PC-3 (cell line): ENCODE data around the gene WWP2. TPM values are rescaled to one million over a fixed set of nuclear protein-coding genes. Genes with fewer than 3 reads are reported as not detected.
"Not testable (repeated sequence)": the region's sequence is repeated elsewhere in the genome, so short reads cannot be mapped to it uniquely, and the experiment has no call there.

Experiments
- ATAC-seq: fragments of 200-7000 bp; cut with Tn5 transposase; 2 replicates; pipeline ENCODE4 v1.9.1; 2020; ENCODE audit warnings: mild to moderate bottlenecking, moderate library complexity
- BruUV-seq: library from RNA; stranded (reverse); fragments of 400-500 nt; replicated peaks from 2 replicates; lab custom pipeline; 2021; lab: Mats Ljungman, UMichigan
- CTCF ChIA-PET: fragments of 300-600 bp; sonication (Branson Sonifier 250); formaldehyde crosslinking; loops from one replicate; lab custom pipeline; 2022; ENCODE audit warnings: antibody characterized with exemption; lab: Charles Lee
- POLR2A ChIA-PET: fragments of 300-600 bp; sonication (Branson Sonifier 250); formaldehyde crosslinking; loops from one replicate; lab custom pipeline; 2022; ENCODE audit warnings: antibody characterized with exemption; ENCODE audit not compliant: unreplicated experiment; lab: Charles Lee
- DNase-seq: peaks from one replicate; pipeline ENCODE4 v3.0.0-alpha.2; 2015
- H2AFZ ChIP-seq: fragments of 300-600 bp; sonication (generic); 2 replicates; pipeline ENCODE4 v1.6.0; 2016; ENCODE audit warnings: antibody characterized with exemption, low read length
- H3F3A ChIP-seq: fragments of 300-600 bp; sonication (generic); one replicate; pipeline ENCODE4 v1.6.0; 2017; ENCODE audit warnings: antibody characterized with exemption, low read length, control low read depth, mild to moderate bottlenecking; ENCODE audit not compliant: unreplicated experiment
- H3K27ac ChIP-seq: fragments of 300-600 bp; sonication (generic); 2 replicates; pipeline ENCODE4 v1.5.1; 2016; ENCODE audit warnings: mild to moderate bottlenecking, low read length
- H3K27me3 ChIP-seq: fragments of 300-600 bp; sonication (generic); 2 replicates; pipeline ENCODE4 v1.6.1; 2016; ENCODE audit warnings: low read length, mixed read lengths
- H3K36me3 ChIP-seq: fragments of 300-600 bp; sonication (generic); 2 replicates; pipeline ENCODE4 v1.6.1; 2016; ENCODE audit warnings: low read depth, mixed run types, low read length, mixed read lengths
- H3K4me1 ChIP-seq: fragments of 300-600 bp; sonication (generic); 2 replicates; pipeline ENCODE4 v1.5.1; 2016; ENCODE audit warnings: low read length; ENCODE audit not compliant: insufficient read depth
- H3K4me2 ChIP-seq: fragments of 300-600 bp; sonication (generic); 2 replicates; pipeline ENCODE4 v1.6.0; 2016; ENCODE audit warnings: low read length
- H3K4me3 ChIP-seq: fragments of 300-600 bp; sonication (generic); 2 replicates; pipeline ENCODE4 v1.5.1; 2016; ENCODE audit warnings: mild to moderate bottlenecking, low read length, mixed read lengths
- H3K79me2 ChIP-seq: fragments of 300-600 bp; sonication (generic); 2 replicates; pipeline ENCODE4 v1.6.1; 2017; ENCODE audit warnings: low read length, mixed read lengths
- H3K9ac ChIP-seq: fragments of 300-600 bp; sonication (generic); 2 replicates; pipeline ENCODE4 v1.6.0; 2016; ENCODE audit warnings: mild to moderate bottlenecking, low read length
- H3K9me2 ChIP-seq: fragments of 300-600 bp; sonication (generic); replicated peaks from 2 replicates; pipeline ENCODE4 v1.6.1; 2016; ENCODE audit warnings: mixed run types, low read length, mixed read lengths
- H3K9me3 ChIP-seq: fragments of 300-600 bp; sonication (generic); 2 replicates; pipeline ENCODE4 v1.6.1; 2016; ENCODE audit warnings: low read length, mixed read lengths
- H4K20me1 ChIP-seq: fragments of 300-600 bp; sonication (generic); 2 replicates; pipeline ENCODE4 v1.6.1; 2016; ENCODE audit warnings: low read length, mixed read lengths
- EZH2 ChIP-seq: fragments of 300-600 bp; sonication (generic); IDR thresholded peaks from one replicate; pipeline ENCODE4 v1.6.1; 2017; ENCODE audit warnings: antibody characterized with exemption, mild to moderate bottlenecking, low read length; ENCODE audit not compliant: unreplicated experiment
- EZH2phosphoT487 ChIP-seq: fragments of 300-600 bp; sonication (generic); IDR thresholded peaks from 2 replicates; pipeline ENCODE4 v1.6.1; 2018; ENCODE audit warnings: mild to moderate bottlenecking, antibody characterized with exemption, low read length, borderline replicate concordance
- intact Hi-C: fragments of 100-400 bp; cut with micrococcal nuclease; formaldehyde crosslinking; loops from 2 replicates; pipeline ENCODE4 v1.9.0; 2023
- total RNA-seq: library from RNA; depleted of rRNA; stranded (reverse); fragments of >200 nt; gene quantifications from 2 replicates; pipeline ENCODE4 v1.2.3, GENCODE V29; 2014
- TF ChIP-seq, protein P1 (sequence below): fragments of 300-600 bp; sonication (generic); conservative IDR thresholded peaks from 2 replicates; pipeline ENCODE4 v1.5.1; 2017; ENCODE audit warnings: antibody characterized with exemption, low read depth, mild to moderate bottlenecking, low read length

The WWP2 gene
- total RNA-seq, 1 experiment from 2014 or later, result 15.8 TPM

- no peaks in the 10 kb centered on the region for H3K9me2 ChIP-seq
- intact Hi-C loops, result no loop called here
- H3K9ac ChIP-seq, result no peak overlapping the region
- H3K4me3 ChIP-seq, result no peak overlapping the region
- no peak for ATAC-seq
- no peak overlapping the region for H2AFZ ChIP-seq
- DNase-seq, result no peak
- no peaks in the 10 kb centered on the region for H3K9me3 ChIP-seq
- H3F3A ChIP-seq, result no peaks in the 10 kb centered on the region
- no peak overlapping the region for H3K4me2 ChIP-seq
- no peaks in the 10 kb centered on the region for H3K36me3 ChIP-seq
- CTCF ChIA-PET, result no interaction called here
- H4K20me1 ChIP-seq, result no peaks in the 10 kb centered on the region
- TF ChIP-seq, protein P1, sequence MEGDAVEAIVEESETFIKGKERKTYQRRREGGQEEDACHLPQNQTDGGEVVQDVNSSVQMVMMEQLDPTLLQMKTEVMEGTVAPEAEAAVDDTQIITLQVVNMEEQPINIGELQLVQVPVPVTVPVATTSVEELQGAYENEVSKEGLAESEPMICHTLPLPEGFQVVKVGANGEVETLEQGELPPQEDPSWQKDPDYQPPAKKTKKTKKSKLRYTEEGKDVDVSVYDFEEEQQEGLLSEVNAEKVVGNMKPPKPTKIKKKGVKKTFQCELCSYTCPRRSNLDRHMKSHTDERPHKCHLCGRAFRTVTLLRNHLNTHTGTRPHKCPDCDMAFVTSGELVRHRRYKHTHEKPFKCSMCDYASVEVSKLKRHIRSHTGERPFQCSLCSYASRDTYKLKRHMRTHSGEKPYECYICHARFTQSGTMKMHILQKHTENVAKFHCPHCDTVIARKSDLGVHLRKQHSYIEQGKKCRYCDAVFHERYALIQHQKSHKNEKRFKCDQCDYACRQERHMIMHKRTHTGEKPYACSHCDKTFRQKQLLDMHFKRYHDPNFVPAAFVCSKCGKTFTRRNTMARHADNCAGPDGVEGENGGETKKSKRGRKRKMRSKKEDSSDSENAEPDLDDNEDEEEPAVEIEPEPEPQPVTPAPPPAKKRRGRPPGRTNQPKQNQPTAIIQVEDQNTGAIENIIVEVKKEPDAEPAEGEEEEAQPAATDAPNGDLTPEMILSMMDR, result no peak
- TF ChIP-seq EZH2phosphoT487 (no peak), EZH2 (no peak)
- POLR2A ChIA-PET, result no interaction called here
- H3K79me2 ChIP-seq, result no peaks in the 10 kb centered on the region
- H3K27ac ChIP-seq, result no peak overlapping the region
- H3K4me1 ChIP-seq, result no peaks in the 10 kb centered on the region
- BruUV-seq, result no TSS peak
- H3K27me3 ChIP-seq, result no peaks in the 10 kb centered on the region
Observed at GRCh38 chr16:69781118-69781517, 19.0 kb downstream of the WWP2 start.

DNA sequence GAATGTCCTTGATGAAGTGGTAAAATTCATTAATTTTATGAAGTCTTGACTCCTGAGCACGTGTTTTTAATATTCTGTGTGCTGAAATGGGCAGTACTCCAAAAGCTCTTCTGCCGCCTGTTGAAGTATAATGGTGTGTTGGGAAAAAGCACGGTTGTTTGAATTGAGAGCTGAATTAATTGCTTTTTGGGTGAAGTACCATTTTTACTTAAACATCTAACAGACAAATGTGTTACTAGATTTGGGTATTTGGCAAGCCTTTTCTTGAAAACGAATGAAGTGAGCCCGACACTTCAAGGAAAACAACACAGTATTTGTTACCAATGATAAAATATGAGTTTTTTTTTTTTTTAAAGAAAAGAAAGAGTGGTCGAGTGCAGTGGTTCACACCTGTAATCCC, 22.5 kb downstream of the WWP2 start:
- TF ChIP-seq, protein P1, result no peak
- TF ChIP-seq EZH2phosphoT487, result no peak
- no peak for TF ChIP-seq EZH2
- ATAC-seq (no peak), DNase-seq (no peak)
- intact Hi-C loops, result no loop called here
- Histone ChIP-seq H3K27ac (no peak overlapping the region), H3K9me2 (no peaks in the 10 kb centered on the region), H3K4me1 (no peaks in the 10 kb centered on the region), H3K27me3 (no peaks in the 10 kb centered on the region), H3K4me3 (no peak overlapping the region), H3K4me2 (no peak overlapping the region), H3K9me3 (no peaks in the 10 kb centered on the region), H3K79me2 (no peaks in the 10 kb centered on the region), H3K36me3 (no peaks in the 10 kb centered on the region), H4K20me1 (no peaks in the 10 kb centered on the region), H3F3A (no peaks in the 10 kb centered on the region), H3K9ac (no peak overlapping the region), H2AFZ (no peak overlapping the region)
- no TSS peak for BruUV-seq
- CTCF ChIA-PET, result no interaction called here
- POLR2A ChIA-PET, result no interaction called here

DNA sequence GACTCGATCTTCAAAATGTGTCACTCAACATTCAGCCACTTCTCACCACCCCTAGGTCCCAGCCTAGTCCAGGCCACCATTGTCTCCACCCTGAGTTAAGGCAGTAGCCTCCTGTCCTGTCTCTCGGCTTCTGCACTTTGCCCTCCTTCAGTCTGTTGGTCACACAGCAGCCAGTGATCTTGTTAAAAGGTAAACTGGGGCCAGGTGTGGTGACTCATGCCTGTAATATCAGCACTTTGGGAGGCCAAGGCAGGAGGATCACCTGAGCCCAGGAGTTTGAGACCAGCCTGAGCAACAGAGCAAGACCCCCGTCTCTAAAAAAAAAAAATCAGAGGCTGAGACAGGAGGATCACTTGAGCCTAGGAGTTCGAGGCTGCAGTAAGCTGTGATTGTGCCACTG, 25.8 kb downstream of the WWP2 start:
- BruUV-seq, result no TSS peak
- Histone ChIP-seq H3K36me3 (no peaks in the 10 kb centered on the region), H3K27me3 (no peaks in the 10 kb centered on the region), H3K27ac (no peak overlapping the region), H3K9me3 (no peaks in the 10 kb centered on the region), H3K4me2 (no peak overlapping the region), H3K4me1 (no peaks in the 10 kb centered on the region), H2AFZ (no peak overlapping the region), H3K9me2 (no peaks in the 10 kb centered on the region), H3K4me3 (no peak overlapping the region), H3K9ac (no peak overlapping the region), H4K20me1 (no peaks in the 10 kb centered on the region), H3K79me2 (no peaks in the 10 kb centered on the region), H3F3A (no peaks in the 10 kb centered on the region)
- TF ChIP-seq, protein P1, result no peak
- TF ChIP-seq EZH2 (no peak), EZH2phosphoT487 (no peak)
- DNase-seq, result no peak
- ChIA-PET POLR2A (no interaction called here), CTCF (no interaction called here)
- intact Hi-C loops, result no loop called here
- ATAC-seq, result no peak

GRCh38 chr16:69791391-69791847, 29.3 kb downstream of the WWP2 start:
- H3K79me2 ChIP-seq, BruUV-seq, ATAC-seq, H3K4me3 ChIP-seq, H2AFZ ChIP-seq, CTCF ChIA-PET, H3K27me3 ChIP-seq, H3K9me3 ChIP-seq, H3K9ac ChIP-seq, intact Hi-C loops, H3K27ac ChIP-seq, H3K4me1 ChIP-seq, H4K20me1 ChIP-seq, POLR2A ChIA-PET, H3K36me3 ChIP-seq, DNase-seq, H3K9me2 ChIP-seq, H3F3A ChIP-seq, H3K4me2 ChIP-seq: not testable (repeated sequence)
